DND-41 (cell line): ENCODE data around the gene PPME1.

Experiments
- CTCF ChIP-seq: IDR thresholded peaks from 2 replicates; pipeline ENCODE4 v1.5.1; 2012; ENCODE audit warnings: borderline replicate concordance, low read length, moderate library complexity, mild to moderate bottlenecking; ENCODE audit not compliant: poor library complexity, severe bottlenecking; ENCODE audit errors: extremely low read depth
- EZH2 ChIP-seq: IDR thresholded peaks from 3 replicates; pipeline ENCODE4 v1.6.1; 2012; ENCODE audit warnings: borderline replicate concordance, low read depth, mild to moderate bottlenecking, moderate library complexity, low read length, inconsistent platforms; ENCODE audit not compliant: severe bottlenecking

GRCh38 chr11:74144592-74144991 is 26.5 kb upstream of the PPME1 start:
- no peak for TF ChIP-seq CTCF
- no peak for TF ChIP-seq EZH2
